Testis (tissue), 2 donors: ENCODE measurements around the gene RGS7.

ENCODE experiments used
- POLR2A ChIP-seq: fragments of 450-650 bp; IDR thresholded peaks from one replicate; pipeline ENCODE4 v1.6.1; 2017; ENCODE audit warnings: antibody characterized with exemption, mild to moderate bottlenecking, moderate library complexity
- TF ChIP-seq, protein P1 (sequence below), 3 experiments: fragments of 450-650 bp in 2 of 3; fragments of 200-600 bp in 1 of 3; sonication (generic) in 1 of 3; IDR thresholded peaks; one replicate each; pipeline ENCODE4 v1.5.1; 2016 to 2019; ENCODE audit warnings: antibody characterized with exemption in 3 of 3, mild to moderate bottlenecking in 2 of 3, moderate library complexity in 1 of 3

DNA sequence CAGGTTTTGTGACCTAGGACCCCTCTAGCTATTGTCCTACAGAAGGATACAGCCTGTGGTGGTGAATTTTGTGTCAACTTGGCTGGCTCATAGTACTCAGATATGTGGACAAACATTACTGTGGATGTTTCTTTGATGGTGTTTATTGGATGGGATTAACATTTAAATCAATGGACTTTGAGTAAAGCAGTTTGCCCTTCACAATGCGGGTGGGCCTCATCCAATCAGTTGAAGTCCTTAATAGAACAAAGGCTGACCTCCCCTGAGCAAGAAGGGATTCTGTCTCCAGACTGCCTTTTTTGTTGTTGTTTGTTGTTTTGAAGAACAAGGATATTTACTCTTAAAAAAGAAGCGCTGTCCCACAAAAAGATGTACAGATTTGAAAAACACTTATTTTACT lies 535.1 kb downstream of the RGS7 start:
- TF ChIP-seq, protein P1, sequence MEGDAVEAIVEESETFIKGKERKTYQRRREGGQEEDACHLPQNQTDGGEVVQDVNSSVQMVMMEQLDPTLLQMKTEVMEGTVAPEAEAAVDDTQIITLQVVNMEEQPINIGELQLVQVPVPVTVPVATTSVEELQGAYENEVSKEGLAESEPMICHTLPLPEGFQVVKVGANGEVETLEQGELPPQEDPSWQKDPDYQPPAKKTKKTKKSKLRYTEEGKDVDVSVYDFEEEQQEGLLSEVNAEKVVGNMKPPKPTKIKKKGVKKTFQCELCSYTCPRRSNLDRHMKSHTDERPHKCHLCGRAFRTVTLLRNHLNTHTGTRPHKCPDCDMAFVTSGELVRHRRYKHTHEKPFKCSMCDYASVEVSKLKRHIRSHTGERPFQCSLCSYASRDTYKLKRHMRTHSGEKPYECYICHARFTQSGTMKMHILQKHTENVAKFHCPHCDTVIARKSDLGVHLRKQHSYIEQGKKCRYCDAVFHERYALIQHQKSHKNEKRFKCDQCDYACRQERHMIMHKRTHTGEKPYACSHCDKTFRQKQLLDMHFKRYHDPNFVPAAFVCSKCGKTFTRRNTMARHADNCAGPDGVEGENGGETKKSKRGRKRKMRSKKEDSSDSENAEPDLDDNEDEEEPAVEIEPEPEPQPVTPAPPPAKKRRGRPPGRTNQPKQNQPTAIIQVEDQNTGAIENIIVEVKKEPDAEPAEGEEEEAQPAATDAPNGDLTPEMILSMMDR (IDR thresholded peaks at IDR 0.05), result no peak
- TF ChIP-seq POLR2A, result no peak
